GM12872 (cell line): ENCODE results near the gene HMGB1.

Experiments
- TF ChIP-seq, protein P1 (sequence below): IDR thresholded peaks from 3 replicates; pipeline ENCODE4 v1.5.1; 2011; ENCODE audit warnings: low read depth, mild to moderate bottlenecking, low read length, moderate library complexity; ENCODE audit not compliant: insufficient read depth

Gene HMGB1

DNA sequence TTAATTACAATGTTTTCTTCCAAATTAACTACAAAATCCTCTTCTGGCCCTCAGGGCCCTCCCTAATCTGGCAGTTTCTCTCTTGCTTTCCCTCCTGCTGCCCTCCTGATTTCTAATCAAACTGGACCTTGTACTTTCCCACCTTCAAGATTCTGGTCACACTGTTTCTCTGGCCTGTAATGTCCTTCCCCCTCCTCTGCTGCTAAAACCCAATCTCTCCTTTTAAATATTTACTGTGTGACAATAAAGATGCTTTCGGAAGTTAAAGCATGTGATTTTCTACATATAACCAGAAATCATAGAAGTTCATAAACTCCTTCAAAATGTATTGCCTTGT, 14.1 kb upstream of the HMGB1 start:
- TF ChIP-seq, protein P1, sequence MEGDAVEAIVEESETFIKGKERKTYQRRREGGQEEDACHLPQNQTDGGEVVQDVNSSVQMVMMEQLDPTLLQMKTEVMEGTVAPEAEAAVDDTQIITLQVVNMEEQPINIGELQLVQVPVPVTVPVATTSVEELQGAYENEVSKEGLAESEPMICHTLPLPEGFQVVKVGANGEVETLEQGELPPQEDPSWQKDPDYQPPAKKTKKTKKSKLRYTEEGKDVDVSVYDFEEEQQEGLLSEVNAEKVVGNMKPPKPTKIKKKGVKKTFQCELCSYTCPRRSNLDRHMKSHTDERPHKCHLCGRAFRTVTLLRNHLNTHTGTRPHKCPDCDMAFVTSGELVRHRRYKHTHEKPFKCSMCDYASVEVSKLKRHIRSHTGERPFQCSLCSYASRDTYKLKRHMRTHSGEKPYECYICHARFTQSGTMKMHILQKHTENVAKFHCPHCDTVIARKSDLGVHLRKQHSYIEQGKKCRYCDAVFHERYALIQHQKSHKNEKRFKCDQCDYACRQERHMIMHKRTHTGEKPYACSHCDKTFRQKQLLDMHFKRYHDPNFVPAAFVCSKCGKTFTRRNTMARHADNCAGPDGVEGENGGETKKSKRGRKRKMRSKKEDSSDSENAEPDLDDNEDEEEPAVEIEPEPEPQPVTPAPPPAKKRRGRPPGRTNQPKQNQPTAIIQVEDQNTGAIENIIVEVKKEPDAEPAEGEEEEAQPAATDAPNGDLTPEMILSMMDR, result no peak

- TF ChIP-seq, protein P1, result no peak
Measured at GRCh38 chr13:30479154-30479882, 13.6 kb upstream of the HMGB1 start.

DNA sequence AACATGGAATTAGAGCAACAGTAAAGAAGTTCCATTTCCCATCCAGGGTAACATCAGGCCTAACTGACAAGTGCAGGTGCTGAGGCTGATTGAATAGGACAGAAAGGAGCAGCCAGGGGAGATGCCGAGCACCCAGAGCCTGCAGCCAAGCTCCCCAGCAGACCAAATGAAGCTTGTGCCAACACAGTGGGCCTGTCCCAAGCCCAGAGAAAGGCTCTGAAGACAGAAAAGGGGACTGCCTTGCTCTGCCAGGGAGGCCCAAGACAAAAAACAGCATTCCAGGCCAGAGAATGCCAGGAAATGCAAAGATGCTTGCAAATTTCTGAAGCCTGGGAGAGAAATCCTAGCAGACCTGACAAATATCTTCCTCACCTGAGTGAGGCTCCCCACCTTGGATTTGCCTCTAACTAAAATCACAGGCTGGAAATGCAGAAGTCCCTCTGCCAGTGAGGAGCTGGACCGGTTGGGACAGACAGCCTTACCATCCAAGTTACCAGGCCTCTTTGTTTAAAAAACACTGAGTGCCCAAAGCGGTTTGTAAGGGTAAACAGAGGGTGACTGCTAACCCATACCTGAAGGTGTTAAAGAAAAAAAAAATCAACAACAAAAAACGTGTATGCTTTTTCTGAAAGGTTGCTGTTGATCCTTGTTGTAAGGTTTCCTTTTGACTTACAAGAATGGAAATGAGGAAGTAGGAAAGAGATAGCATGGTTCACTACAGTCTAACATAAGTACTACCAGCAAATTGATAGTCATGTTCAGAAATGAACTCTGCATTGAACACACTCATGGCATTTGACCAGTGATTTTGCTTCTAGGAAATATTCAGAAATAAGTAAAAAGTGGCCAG, 11.8 kb upstream of the HMGB1 start:
- TF ChIP-seq, protein P1, result no peak

- TF ChIP-seq, protein P1, result no peak
Measured at GRCh38 chr13:30473675-30474074, 7.9 kb upstream of the HMGB1 start.

- TF ChIP-seq, protein P1, result no peak
Measured at GRCh38 chr13:30466841-30467252, 1.1 kb upstream of the HMGB1 start.

DNA sequence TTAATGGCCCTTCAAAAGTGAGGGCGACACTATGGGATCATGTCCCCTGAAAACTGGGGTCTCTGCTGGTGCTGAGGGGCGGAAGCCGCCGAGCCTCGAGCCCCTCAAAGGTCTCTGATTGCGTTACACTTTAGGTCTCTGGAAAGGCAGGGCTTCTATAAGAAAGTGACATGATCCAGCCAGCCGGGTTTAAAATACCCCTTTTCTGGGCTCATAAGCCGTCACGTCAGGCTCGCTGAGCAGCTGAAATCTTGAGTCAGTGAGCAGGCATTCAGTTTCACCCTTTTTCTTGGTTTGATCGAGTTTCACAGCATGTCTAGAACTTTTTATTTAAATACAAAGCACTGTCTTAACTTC, 600 bp upstream of the HMGB1 start:
- TF ChIP-seq, protein P1, result no peak

DNA sequence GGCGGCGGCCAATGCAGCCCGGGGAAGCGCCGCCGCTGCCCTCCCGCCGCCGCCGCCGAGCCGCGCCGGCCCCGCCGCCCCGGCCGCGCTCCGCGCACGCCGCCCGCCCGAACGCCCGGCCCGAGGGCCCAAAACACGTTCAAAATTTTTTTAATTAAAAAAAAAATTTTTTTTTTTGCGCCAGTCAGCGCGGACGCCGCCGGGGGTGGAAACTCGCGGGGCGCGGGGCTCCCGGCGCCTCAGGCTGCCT, 468 bp downstream of the HMGB1 start:
- TF ChIP-seq, protein P1, result no peak
